DND-41 (cell line): ENCODE data around the gene FDCSP.
A peak's percentile ranks its signal among the peaks of the same experiment; 100 is the strongest.

Experiments used
- ATAC-seq: fragments of 200-7000 bp; cut with Tn5 transposase; 3 replicates; pipeline ENCODE4 v1.9.1; 2021; ENCODE audit warnings: low read depth; ENCODE audit not compliant: insufficient read depth
- DNase-seq: peaks from one replicate; pipeline ENCODE4 v3.0.0-alpha.2; 2020
- H2AFZ ChIP-seq: 2 replicates; pipeline ENCODE4 v1.6.0; 2012; ENCODE audit warnings: low read depth, low read length
- H3K27ac ChIP-seq: 2 replicates; pipeline ENCODE4 v1.5.1; 2012; ENCODE audit warnings: low read length, inconsistent platforms
- H3K27me3 ChIP-seq: fragments of 200-600 bp; sonication (generic); 2 replicates; pipeline ENCODE4 v1.6.0; 2012; ENCODE audit warnings: low read length, mild to moderate bottlenecking, inconsistent platforms; ENCODE audit not compliant: insufficient read depth, poor library complexity
- H3K36me3 ChIP-seq: 2 replicates; pipeline ENCODE4 v1.5.1; 2012; ENCODE audit warnings: low read length, inconsistent platforms; ENCODE audit not compliant: insufficient read depth
- H3K4me1 ChIP-seq: 2 replicates; pipeline ENCODE4 v1.5.1; 2012; ENCODE audit warnings: mild to moderate bottlenecking, low read length; ENCODE audit not compliant: insufficient read depth
- H3K4me2 ChIP-seq: 2 replicates; pipeline ENCODE4 v1.6.0; 2012; ENCODE audit warnings: mild to moderate bottlenecking, moderate library complexity, low read length, inconsistent platforms; ENCODE audit not compliant: insufficient read depth
- H3K4me3 ChIP-seq, 2 experiments: fragments of 200-600 bp in 1 of 2; shearing (Covaris generic) in 1 of 2; 2 replicates each; pipeline ENCODE4 v1.5.1; 2012 to 2016; ENCODE audit warnings: inconsistent platforms in 2 of 2, low read length in 2 of 2, mild to moderate bottlenecking in 2 of 2, low read depth in 1 of 2, moderate library complexity in 1 of 2
- H3K79me2 ChIP-seq: 2 replicates; pipeline ENCODE4 v1.6.0; 2012; ENCODE audit warnings: low read length, inconsistent platforms; ENCODE audit not compliant: insufficient read depth
- H3K9ac ChIP-seq: 2 replicates; pipeline ENCODE4 v1.6.0; 2012; ENCODE audit warnings: low read depth, mild to moderate bottlenecking, inconsistent platforms, low read length, moderate library complexity
- H3K9me3 ChIP-seq: 2 replicates; pipeline ENCODE4 v1.5.1; 2012; ENCODE audit warnings: low read length, moderate library complexity, mild to moderate bottlenecking, inconsistent platforms; ENCODE audit not compliant: insufficient read depth, severe bottlenecking
- H4K20me1 ChIP-seq: 2 replicates; pipeline ENCODE4 v1.6.0; 2012; ENCODE audit warnings: low read length; ENCODE audit not compliant: insufficient read depth
- CTCF ChIP-seq: IDR thresholded peaks from 2 replicates; pipeline ENCODE4 v1.5.1; 2012; ENCODE audit warnings: borderline replicate concordance, low read length, moderate library complexity, mild to moderate bottlenecking; ENCODE audit not compliant: poor library complexity, severe bottlenecking; ENCODE audit errors: extremely low read depth
- EZH2 ChIP-seq: IDR thresholded peaks from 3 replicates; pipeline ENCODE4 v1.6.1; 2012; ENCODE audit warnings: borderline replicate concordance, low read depth, mild to moderate bottlenecking, moderate library complexity, low read length, inconsistent platforms; ENCODE audit not compliant: severe bottlenecking

Gene FDCSP

GRCh38 chr4:70251945-70252277 is 26.0 kb downstream of the FDCSP start:
- no peaks in the 10 kb centered on the region for H4K20me1 ChIP-seq
- H3K9me3 ChIP-seq, result no peaks in the 10 kb centered on the region
- no peak overlapping the region for H3K4me3 ChIP-seq
- no peak overlapping the region for H2AFZ ChIP-seq
- no peak overlapping the region for H3K4me2 ChIP-seq
- no peak for DNase-seq
- no peak overlapping the region for H3K27ac ChIP-seq
- ATAC-seq, result no peak
- TF ChIP-seq CTCF, result no peak
- H3K27me3 ChIP-seq, result no peaks in the 10 kb centered on the region
- H3K36me3 ChIP-seq, result no peaks in the 10 kb centered on the region
- H3K9ac ChIP-seq, result no peak overlapping the region
- no peaks in the 10 kb centered on the region for H3K4me1 ChIP-seq
- H3K79me2 ChIP-seq, result no peaks in the 10 kb centered on the region

GRCh38 chr4:70269674-70270073 is 43.8 kb downstream of the FDCSP start:
- H3K4me2 ChIP-seq, result no peak overlapping the region
- DNase-seq, result no peak

GRCh38 chr4:70277121-70277520 is 51.2 kb downstream of the FDCSP start:
- no peak overlapping the region for H3K4me2 ChIP-seq
- TF ChIP-seq EZH2 (no peak), CTCF (no peak)
- H2AFZ ChIP-seq, result no peak overlapping the region
- H4K20me1 ChIP-seq, result no peaks in the 10 kb centered on the region
- no peaks in the 10 kb centered on the region for H3K79me2 ChIP-seq
- H3K27ac ChIP-seq, result no peak overlapping the region
- ATAC-seq (no peak), DNase-seq (no peak)
- H3K27me3 ChIP-seq, result no peaks in the 10 kb centered on the region
- no peaks in the 10 kb centered on the region for H3K4me1 ChIP-seq
- no peaks in the 10 kb centered on the region for H3K36me3 ChIP-seq
- H3K4me3 ChIP-seq, result no peak overlapping the region
- H3K9me3 ChIP-seq, result no peaks in the 10 kb centered on the region
- H3K9ac ChIP-seq, result no peak overlapping the region

More at GRCh38 chr4:70269674-70270073, 43.8 kb downstream of the FDCSP start:
- no peak overlapping the region for H3K4me3 ChIP-seq
- H3K27me3 ChIP-seq, result no peaks in the 10 kb centered on the region
- no peak overlapping the region for H3K9ac ChIP-seq
- no peak overlapping the region for H3K27ac ChIP-seq
- no peaks in the 10 kb centered on the region for H3K79me2 ChIP-seq
- no peak overlapping the region for H2AFZ ChIP-seq
- H4K20me1 ChIP-seq, result no peaks in the 10 kb centered on the region
- H3K36me3 ChIP-seq, result no peaks in the 10 kb centered on the region
- no peak for ATAC-seq
- TF ChIP-seq CTCF (peak; percentile 34), EZH2 (no peak)
- no peaks in the 10 kb centered on the region for H3K9me3 ChIP-seq
- H3K4me1 ChIP-seq, result no peaks in the 10 kb centered on the region

- no peaks in the 10 kb centered on the region for H4K20me1 ChIP-seq
- H2AFZ ChIP-seq, result no peak overlapping the region
- H3K27ac ChIP-seq, result no peak overlapping the region
- no peak overlapping the region for H3K9ac ChIP-seq
- H3K4me2 ChIP-seq, result no peak overlapping the region
- no peaks in the 10 kb centered on the region for H3K27me3 ChIP-seq
- no peak overlapping the region for H3K4me3 ChIP-seq
- H3K79me2 ChIP-seq, result no peaks in the 10 kb centered on the region
- H3K9me3 ChIP-seq, result no peaks in the 10 kb centered on the region
- no peaks in the 10 kb centered on the region for H3K4me1 ChIP-seq
- TF ChIP-seq CTCF (no peak), EZH2 (no peak)
- ATAC-seq (no peak), DNase-seq (no peak)
- H3K36me3 ChIP-seq, result no peaks in the 10 kb centered on the region
Observed at GRCh38 chr4:70280567-70280966, 54.6 kb downstream of the FDCSP start.
